ENCODE results near the gene NEGR1.

The NEGR1 gene

DNA sequence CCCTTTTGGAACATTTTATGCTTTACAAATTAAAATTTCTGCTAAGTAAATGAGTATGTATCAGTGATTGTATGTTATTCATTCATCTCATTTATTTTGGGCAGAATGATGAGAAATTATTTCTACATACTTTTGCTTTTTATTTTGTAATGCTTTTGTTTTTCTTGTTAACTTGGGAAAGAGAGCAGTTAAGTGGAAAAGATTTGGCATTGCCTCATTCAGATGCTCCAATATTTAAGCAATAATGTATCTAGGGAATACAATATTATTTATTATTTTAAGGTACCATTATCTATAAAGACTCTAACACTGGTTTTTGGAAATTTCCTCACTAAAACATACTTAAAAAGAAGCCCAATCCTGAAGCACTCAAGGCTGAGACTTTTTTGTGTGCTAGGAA is 431.8 kb downstream of the NEGR1 start:
- no peak for DNase-seq (ENCODE audit: low spot score)

DNA sequence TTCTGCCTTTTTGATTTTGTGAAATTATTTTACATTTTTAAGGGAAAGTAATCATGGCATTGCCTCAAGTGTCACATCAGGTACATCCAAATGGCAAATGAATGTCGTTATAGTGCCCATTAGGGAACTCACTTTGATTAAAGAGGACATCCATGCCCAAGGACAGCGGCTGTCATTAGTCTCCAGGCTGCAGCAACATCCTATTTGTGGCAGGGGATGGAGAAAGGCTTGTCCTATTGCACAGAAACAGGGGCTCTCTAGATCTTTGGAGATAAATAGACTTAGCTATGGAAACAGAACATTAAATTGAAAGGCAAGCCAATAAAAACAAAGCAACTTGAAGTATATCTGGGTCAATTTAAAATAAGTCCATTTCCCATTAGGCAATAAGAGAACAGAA is 439.3 kb downstream of the NEGR1 start:
- DNase-seq (ENCODE audit: low spot score): no peak

DNA sequence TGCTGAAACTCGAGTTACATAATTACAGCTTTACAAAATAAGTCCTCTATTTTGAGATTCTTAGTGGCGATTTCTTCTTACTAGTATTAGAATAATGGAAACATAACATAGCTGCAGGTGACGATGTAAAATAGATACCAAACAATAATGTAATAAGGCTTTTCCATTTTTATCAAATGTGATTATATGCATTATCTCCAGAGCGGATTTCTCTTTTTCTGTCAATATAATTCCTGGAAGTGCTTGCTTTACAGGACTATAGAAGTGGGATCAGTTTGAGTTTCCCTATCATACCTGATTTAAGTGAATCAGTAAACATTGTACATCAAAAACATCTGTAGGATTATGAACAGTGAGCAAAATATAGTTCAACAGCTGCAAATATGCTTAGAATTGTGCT is 442.5 kb downstream of the NEGR1 start:
- DNase-seq (ENCODE audit: low spot score): no peak

DNA sequence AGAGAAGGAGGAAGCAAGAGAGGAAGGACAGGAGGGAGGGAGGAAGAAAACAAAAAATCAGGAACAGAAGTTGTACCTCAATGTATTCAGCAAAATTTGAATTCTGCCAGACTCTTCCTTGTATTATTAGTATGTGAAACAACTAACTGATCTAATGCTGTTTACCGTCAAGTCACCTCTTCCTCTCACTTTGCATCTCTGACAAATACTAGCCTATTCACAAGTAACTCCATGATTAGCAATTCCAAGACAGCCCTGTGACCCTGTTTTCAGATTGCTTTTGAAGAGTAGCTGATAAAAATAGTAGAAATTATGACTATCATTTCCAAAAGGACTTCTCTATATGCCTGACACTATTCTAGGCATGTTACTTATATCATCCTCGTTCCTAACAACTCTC is 445.4 kb downstream of the NEGR1 start:
- no peak for DNase-seq (ENCODE audit: low spot score)

DNA sequence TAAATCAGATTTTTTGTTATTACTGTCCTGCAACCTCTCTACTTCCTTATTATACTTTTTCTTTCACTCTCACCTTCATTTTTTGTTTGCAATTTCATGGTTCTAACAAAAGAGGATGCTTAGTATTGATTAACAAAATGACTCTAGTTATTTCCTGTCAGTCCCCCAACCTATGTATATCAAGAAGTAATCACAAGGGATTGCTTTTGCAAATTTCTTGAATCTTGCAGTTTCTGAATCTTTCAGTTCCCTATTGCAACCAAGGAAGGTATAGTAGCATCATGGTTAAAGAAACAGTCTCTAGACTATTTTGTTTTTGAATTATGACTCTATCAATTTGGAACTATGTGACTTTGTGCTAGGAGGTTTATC is 446.9 kb downstream of the NEGR1 start:
- no peak for DNase-seq (ENCODE audit: low spot score)

DNA sequence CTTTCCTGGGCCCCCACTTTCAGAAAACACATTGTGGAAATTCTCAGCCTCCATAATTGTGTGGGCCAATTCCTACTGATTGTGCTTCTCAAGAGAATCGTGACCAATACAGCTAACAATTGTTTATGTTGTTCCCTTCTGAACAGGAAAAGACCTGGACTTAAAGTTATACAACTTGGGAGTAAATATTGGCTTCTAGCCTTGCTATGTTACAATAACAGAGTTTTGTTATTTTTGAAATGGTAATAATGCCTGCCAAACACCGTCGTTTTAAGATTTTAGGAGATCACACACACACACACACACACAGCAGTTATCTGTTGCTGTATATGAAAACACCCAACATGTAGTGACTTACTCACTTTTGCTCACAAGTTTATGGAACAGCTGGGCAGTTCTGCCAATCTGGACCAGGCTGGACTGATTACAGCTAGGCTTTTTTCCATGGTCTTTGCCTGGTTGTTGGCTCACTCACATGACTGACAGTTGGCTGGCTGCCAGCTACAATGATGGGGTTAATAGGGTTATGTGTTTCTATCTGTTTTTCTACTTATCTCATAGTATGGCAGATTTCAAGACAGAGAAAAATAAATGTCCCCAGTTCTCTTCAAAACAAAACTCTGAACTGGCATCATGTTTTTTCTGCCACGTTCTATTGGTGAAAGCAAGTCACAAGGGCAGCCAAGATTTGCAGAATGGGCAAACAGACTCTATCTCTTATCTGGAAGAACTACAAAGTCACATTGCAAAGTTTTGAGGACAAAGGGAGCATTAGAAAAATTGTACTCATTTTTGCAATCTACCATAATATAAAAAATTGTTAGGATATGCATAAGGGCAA is 447.5 kb downstream of the NEGR1 start:
- no peak for DNase-seq (ENCODE audit: low spot score)

DNA sequence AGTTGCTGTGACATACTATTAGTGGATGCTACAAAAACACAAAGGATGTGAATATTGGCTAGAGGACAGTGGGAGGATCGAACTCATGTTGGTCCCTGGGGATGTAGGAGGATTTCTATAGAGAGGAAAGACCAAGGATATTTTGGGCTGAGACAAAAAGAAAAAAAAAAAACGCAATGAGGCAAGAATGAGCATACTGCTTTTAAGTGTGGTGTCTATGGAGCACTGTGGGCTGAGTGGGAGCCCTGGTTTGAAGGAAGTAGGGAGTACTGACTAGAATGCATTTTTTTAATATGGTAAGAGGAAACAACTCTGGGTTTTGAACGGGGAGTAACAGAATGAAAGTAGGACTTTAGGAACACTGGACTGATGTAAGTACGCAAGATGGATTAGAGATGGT is 450.7 kb downstream of the NEGR1 start:
- DNase-seq (ENCODE audit: low spot score): no peak

DNA sequence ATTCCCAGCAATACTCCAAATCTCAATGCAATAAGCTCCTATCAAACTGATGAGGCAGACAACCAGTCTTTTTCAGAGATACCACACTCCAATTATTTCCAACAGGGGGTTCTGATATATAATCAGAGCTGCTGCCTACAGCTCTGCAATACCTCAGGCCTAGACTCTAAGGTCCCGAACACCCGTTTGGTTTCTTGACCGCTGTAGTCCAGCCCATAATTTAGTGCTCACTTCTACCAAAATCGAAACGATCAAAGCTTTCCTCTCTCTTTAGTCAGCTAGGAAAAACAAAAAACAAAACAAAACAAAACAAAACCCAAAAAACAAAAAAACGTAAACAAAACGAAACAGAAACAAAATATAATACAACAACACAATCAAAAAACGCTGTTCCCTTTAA is 453.0 kb downstream of the NEGR1 start:
- no peak for DNase-seq (ENCODE audit: low spot score)

DNA sequence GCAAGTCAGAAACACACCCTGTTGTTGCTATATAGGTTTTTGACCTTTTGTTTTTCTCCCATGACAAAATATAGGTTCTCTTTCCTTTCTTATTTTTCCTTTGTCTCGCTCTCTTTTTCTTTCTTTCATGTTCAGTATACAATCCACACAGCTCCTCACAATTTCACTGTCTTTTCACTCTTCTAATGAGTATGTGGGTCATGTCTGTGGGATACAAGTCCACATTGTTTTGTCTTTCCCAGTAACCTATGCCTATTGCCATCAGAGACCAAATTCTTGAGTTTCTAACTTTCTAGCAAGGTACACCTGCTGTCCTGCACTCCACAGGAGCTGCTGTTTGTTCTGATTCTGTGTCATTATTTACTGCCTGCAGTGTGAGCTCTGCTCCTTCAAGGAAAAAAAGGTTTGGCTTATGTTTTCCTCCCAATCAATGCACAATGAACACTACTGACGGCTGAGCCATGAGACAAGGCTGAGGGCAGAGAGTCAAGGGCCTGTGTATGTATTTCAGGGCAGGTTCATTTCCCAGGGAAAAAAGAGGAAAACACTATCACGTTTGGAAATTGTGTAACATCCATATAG is 453.8 kb downstream of the NEGR1 start:
- no peak for DNase-seq (ENCODE audit: low spot score)

DNA sequence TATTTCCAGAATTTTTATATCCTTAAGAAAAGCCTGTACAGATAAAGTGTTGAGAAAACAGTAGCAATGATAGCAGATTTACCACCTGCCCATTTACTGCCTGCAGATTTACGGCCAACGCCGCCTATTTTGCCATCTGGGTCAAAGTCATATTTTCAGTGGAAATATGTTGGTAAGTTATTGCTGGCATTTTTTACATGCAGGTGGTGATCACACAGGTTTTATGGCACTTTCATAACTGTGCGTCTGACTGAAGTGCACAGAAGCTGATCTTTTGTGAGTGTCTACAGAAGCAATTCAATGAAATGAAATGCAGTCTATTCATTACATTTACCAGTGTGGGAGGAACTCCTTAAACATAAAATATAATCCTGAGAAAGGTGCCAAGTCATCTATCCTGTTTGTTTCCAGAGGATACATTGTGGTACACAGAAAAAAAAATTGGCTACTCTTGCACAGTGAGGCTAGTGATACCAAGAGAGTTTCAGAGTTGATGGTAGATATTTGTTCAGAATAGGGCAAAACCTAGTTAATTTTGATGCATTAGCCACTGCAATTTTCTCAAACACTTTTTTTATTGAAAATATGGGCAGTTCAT is 458.5 kb downstream of the NEGR1 start:
- DNase-seq (ENCODE audit: low spot score): no peak

DNA sequence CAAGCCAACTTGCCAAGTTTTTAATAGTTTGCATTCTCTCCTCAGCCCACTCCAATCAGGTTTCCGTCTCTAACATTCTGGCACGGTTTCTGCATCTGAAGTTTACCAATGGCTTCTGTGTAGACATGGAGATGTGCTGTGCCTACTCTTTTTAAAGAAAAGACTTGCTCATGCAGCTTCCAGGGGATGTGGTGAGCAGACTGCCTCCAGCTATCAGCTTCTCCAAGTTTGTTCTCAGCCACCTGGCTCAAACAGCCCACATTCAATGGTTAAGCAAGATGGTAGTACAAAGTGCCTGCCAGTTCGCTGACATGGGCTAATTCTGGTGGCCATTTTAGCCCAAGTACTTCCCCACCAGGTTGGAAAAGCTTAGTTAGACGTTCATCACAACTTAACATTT is 465.3 kb downstream of the NEGR1 start:
- no peak for DNase-seq (ENCODE audit: low spot score)

DNA sequence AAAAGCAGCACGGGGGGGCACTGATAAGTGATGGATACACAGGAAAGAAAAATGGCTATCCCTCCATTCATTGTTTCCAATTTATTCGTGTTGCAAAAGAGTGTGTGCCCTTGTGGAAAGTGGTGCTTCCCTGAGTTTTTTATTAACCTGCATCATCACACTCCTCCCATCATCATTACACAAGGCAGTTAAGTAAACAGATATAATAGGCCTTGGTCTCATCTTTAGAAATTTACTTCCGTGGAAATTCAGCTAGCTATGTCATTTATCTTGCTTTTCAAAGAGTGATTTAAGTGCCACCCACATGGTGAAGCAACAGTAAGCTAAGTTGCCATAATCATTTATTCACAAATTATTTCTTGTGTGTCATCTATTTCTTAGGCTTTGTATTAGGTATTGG is 473.3 kb downstream of the NEGR1 start:
- DNase-seq (ENCODE audit: low spot score): no peak

DNA sequence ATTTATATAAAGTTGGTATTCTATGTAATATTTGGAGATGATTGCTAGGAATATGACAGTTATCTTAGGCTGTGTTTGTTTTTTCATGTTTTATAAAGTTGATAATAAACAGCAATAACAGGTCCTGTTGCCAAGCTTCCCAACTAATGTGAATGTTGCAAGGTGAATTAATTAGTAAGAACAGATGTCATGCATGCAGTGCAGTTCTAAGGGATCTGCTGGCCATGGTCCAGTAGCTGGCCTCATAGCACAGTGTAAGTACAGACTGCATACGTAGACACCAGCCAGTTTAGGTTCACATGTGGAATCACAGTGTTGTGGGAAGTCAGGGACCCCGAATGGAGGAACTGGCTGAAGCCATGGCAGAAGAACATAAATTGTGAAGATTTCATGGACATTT is 478.2 kb downstream of the NEGR1 start:
- DNase-seq (ENCODE audit: low spot score): no peak

DNA sequence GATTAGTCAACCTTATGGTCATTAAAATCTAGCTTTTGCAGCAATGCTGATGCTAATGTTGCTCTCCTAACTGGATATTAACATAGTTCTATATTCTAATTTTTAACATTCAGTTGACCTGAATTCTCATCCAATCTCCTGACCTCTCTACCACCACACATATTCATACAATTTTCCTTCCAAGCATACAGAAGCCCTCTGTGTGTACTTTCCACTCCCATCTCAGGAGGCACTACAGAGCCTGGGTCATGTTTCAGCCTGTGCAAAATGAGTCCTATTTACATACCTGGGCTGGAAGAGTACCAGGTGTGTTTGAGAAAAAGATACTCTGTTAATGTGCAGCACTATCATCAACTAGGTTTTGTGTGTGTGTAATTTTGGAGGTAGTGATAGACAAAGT is 486.3 kb downstream of the NEGR1 start:
- DNase-seq (ENCODE audit: low spot score): no peak

DNA sequence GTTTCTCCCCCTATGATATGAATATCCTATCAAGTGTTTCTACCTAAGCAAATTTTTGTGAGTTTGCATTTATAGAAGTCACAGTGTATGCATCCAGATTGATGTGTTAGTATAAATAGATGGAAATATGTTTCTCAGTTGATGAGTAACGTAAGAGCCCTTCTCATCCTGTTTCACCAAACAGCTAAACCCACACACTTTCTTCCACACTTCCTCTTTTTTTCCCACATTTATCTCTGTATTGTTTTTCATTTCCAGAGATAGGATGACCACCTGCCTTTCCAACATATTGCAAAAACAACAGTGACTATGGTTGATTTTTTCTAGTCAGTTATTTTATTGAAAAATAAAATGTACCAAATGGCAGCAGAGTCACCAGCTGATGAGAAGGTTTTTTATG is 490.1 kb downstream of the NEGR1 start:
- DNase-seq (ENCODE audit: low spot score): no peak

DNA sequence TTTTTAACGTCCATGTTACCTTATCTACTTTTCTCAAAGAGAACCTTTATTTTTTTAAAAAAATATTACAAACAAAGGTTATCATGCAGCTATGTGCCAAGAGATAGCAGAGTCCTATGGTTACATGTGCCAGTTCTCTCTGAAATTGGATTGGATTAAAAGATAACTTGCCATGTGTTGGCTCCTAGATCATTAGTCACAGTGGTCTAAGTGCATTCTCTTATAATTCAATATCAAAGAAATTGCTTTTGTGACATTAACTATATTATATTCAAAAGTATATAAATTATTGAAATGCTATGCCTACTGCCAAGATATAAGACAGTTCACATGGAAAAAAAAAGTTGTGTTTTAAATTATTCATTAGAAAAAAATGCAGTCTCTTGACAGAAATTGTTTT is 494.2 kb downstream of the NEGR1 start:
- DNase-seq (ENCODE audit: low spot score): no peak

DNA sequence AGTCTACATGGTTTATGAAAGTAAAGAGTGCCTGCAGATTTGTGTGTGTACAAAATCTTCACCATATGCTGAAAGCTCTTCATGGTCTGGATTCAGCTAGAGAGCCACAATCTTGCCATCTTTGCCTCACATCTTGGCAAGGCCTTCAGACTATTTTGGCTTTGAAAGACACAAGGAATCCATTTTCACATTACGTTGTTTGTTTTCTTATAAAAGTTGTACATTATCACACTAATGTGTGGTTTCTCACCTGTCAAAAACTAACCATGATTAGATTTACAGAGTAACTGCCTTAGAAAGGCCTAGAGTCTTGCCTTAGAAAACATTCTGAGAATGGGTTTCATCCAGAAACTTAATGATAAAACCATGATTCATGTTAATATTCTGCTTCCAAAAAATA is 494.6 kb downstream of the NEGR1 start:
- no peak for DNase-seq (ENCODE audit: low spot score)

DNA sequence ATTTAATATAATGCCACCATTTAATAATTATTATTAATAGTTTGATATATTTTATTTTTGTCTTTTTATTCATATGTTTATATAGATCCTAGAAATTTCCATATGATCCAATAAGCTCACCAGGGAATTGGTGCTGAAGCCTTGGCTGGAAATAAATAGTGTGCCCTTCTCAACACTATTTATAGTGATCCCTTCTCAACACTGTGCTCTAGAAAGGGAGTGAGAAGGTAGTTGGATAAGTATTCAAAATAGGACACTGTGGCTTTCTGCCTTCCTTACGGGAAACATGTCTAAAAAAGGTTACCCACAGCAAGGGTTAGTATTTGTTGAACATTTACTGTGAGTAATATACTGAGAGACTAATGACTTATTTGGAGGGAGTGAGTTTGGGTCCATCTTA is 496.1 kb downstream of the NEGR1 start:
- no peak for DNase-seq (ENCODE audit: low spot score)

DNA sequence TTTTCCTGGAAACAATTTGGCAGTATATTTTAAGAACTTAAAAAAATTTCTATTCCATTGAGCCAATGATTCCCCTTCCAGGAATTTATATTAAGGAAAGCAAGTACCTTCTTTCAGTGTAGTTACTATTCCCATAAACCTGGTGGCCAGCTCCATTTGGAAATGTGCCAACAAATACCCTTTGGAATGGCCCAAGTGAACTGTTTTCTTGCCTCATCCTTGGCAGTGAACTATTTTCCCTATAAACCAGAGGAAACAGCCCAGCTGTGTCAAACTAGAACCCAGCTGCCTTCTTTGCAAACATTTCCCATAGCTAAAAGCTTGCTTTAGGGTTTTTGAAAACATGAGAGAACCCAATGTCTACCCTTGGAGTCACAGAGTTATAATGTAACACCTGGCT is 496.9 kb downstream of the NEGR1 start:
- DNase-seq (ENCODE audit: low spot score): peak; percentile 65

DNA sequence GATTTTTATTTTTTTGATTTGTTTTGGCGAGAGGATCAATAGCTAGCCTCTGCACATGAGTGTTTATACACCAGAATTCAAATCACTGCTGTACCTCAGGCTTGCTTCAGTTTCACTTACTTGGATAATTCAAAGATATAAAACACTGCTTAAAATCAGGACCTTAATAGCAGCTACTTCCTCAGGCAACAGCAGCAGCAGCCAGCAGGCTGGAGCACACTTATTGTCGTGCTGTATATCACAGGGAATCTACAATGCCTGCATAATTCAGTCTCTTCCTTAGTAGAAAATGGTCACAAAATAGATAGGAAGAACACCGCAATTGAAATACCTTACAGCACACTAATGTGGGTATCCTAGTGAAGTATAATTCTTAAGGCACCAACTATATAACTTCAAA is 497.3 kb downstream of the NEGR1 start:
- no peak for DNase-seq (ENCODE audit: low spot score)

DNA sequence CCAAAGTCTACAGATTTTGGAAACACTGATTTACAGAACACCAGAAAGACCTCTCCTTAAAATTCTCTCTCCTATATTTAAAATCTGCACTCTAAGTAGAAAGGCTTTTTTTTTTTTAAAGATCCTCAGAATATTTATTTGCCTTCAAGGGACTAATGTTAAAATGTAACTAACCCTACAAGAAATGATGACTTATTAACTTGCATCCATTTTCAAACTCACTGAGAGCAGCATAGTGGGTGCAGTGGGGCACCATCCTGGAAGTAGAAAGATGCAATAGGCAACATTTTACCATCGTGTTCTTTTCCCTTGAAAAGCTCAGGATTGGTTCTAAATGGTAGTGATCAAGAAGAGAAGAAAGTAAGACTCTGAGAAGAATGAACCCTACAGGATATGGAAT is 498.1 kb downstream of the NEGR1 start:
- no peak for DNase-seq (ENCODE audit: low spot score)

DNA sequence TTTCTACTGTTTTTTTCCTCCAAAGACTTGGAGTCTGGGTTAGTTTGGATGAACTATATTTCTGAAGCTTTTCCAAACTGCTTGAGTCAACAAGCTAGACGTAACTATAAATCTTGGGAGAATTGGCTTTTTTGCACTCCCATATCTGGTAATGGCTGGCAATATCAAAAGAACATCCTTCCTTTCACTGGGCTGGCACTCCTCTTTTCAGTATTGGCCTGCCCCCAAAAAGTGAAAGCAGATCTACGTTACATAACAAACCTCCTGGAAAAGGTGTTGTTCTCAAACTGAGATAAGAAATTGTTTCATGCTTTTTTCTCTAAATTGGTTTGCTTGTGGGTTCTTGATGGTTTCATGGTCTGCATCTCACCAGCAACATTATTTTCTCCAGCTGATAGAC is 499.3 kb downstream of the NEGR1 start:
- DNase-seq (ENCODE audit: low spot score): no peak

DNA sequence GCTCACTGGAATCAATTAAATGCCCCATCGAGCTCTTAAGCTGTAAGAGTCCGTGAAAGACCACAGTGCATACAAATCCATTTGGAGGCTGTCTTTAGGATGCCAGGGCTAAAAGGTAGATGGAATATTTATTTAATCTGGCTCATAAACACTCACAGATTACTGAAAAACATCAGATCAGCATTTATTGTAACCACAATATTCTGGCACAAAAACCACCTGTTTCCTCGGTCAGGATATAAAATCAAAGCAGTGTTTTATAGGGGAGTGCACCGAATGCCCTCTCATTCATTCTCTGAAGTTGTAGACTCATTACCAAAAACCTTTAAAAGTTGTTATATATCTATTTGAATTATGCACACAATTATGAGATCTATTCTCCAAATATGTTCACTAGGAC is 500.9 kb downstream of the NEGR1 start:
- DNase-seq (ENCODE audit: low spot score): no peak

DNA sequence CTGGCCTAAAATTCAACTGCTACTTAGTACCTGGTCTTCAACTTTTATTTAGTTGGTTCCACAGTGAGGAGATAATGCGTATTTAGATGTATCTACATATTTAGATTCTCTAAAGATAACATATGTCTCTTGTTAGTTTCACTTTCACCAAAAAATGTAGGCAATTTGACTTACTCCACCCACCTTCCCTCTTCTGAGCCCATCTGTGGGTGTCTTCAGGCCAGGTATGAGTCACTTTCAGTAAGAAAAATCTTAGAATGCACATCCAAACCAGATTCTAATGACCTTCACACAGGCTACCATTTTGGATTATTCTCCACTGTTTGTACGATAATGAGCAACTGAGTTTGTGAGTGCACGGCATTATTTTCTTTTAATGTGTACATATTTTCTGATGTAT is 501.7 kb downstream of the NEGR1 start:
- no peak for DNase-seq (ENCODE audit: low spot score)

All from left forelimb (tissue), 1 donor.